ENCODE data around the gene TUBB2A. TPM values are rescaled to one million over a fixed set of nuclear protein-coding genes. Genes with fewer than 3 reads are reported as not detected.
"Not testable (repeated sequence)": the region's sequence is repeated elsewhere in the genome, so short reads cannot be mapped to it uniquely, and the experiment has no call there.

Gene TUBB2A
- total RNA-seq, 4 donors from 2014 or later = 90.1 to 181 (median 146) TPM

GRCh38 chr6:3193102-3193849 lies 35.9 kb upstream of the TUBB2A start:
- intact Hi-C loops (cut with DNase I) = no loop called here
- TF ChIP-seq POLR2AphosphoS5 (IDR thresholded peaks at IDR 0.05) (no peak), EP300 (IDR thresholded peaks at IDR 0.05) (no peak), POLR2A (IDR thresholded peaks at IDR 0.05; ENCODE audit: low read depth) (no peak), CTCF (IDR thresholded peaks at IDR 0.05) (no peak)
- no peaks in the 10 kb centered on the region for H3K36me3 ChIP-seq
- peaks cover 0 to 11% (median 11%) of the 10 kb centered on the region in 4 donors for H3K4me1 ChIP-seq
- DNase-seq (ENCODE audit: extremely low spot score) = no peak
- no peak overlapping the region for H3K4me3 ChIP-seq
- no peaks in the 10 kb centered on the region for H3K9me3 ChIP-seq
- WGBS = 85% methylated on average over 22 of the region's 23 CpGs
- H3K27ac ChIP-seq (replicated peaks in 1 of 4) = no peak overlapping the region
- no peaks in the 10 kb centered on the region for H3K27me3 ChIP-seq

- Histone ChIP-seq H3K4me3 (no peak overlapping the region), H3K4me1 (peaks cover 0 to 11% (median 11%) of the 10 kb centered on the region in 4 donors), H3K27me3 (peaks cover 0 to 2% (median 0%) of the 10 kb centered on the region in 4 donors), H3K27ac (replicated peaks in 1 of 4) (no peak overlapping the region), H3K36me3 (no peaks in the 10 kb centered on the region), H3K9me3 (no peaks in the 10 kb centered on the region)
- intact Hi-C loops (cut with DNase I) = no loop called here
- DNase-seq (ENCODE audit: extremely low spot score) = no peak
- 96% methylated on average over 5 of the region's 5 CpGs for WGBS
- TF ChIP-seq EP300 (IDR thresholded peaks at IDR 0.05) (no peak), CTCF (IDR thresholded peaks at IDR 0.05) (no peak), POLR2A (IDR thresholded peaks at IDR 0.05; ENCODE audit: low read depth) (no peak), POLR2AphosphoS5 (IDR thresholded peaks at IDR 0.05) (no peak)
Observed at GRCh38 chr6:3190779-3191178, 33.4 kb upstream of the TUBB2A start.

GRCh38 chr6:3190056-3190455 lies 32.7 kb upstream of the TUBB2A start:
- Histone ChIP-seq H3K27me3 (peaks cover 0 to 2% (median 0%) of the 10 kb centered on the region in 4 donors), H3K27ac (replicated peaks in 1 of 4) (no peak overlapping the region), H3K4me3 (no peak overlapping the region), H3K9me3 (no peaks in the 10 kb centered on the region), H3K36me3 (no peaks in the 10 kb centered on the region), H3K4me1 (peaks cover 0 to 10% (median 8%) of the 10 kb centered on the region in 4 donors)
- intact Hi-C loops (cut with DNase I) = no loop called here
- no peak for DNase-seq (ENCODE audit: extremely low spot score)
- TF ChIP-seq POLR2AphosphoS5 (IDR thresholded peaks at IDR 0.05) = no peak
- TF ChIP-seq EP300 (IDR thresholded peaks at IDR 0.05) = no peak
- no peak for TF ChIP-seq POLR2A (IDR thresholded peaks at IDR 0.05; ENCODE audit: low read depth)
- TF ChIP-seq CTCF (IDR thresholded peaks at IDR 0.05) = no peak
- 75% methylated on average over 4 of the region's 4 CpGs for WGBS

- H3K27me3 ChIP-seq; H3K4me3 ChIP-seq; DNase-seq (ENCODE audit: extremely low spot score); H3K36me3 ChIP-seq; H3K9me3 ChIP-seq; H3K27ac ChIP-seq (replicated peaks in 1 of 4); H3K4me1 ChIP-seq; intact Hi-C loops (cut with DNase I): not testable (repeated sequence)
- 93% methylated on average over 10 of the region's 10 CpGs for WGBS
Observed at GRCh38 chr6:3189192-3189591, 31.8 kb upstream of the TUBB2A start.

GRCh38 chr6:3188262-3188661 lies 30.9 kb upstream of the TUBB2A start:
- H3K36me3 ChIP-seq = no peaks in the 10 kb centered on the region
- H3K9me3 ChIP-seq = no peaks in the 10 kb centered on the region
- peaks cover 0 to 2% (median 0%) of the 10 kb centered on the region in 4 donors for H3K27me3 ChIP-seq
- no peaks in the 10 kb centered on the region for H3K4me1 ChIP-seq
- intact Hi-C loops (cut with DNase I) = no loop called here
- no peak overlapping the region for H3K27ac ChIP-seq (replicated peaks in 1 of 4)
- no peak for DNase-seq (ENCODE audit: extremely low spot score)
- TF ChIP-seq POLR2AphosphoS5 (IDR thresholded peaks at IDR 0.05) = no peak
- TF ChIP-seq CTCF (IDR thresholded peaks at IDR 0.05) = no peak
- TF ChIP-seq POLR2A (IDR thresholded peaks at IDR 0.05; ENCODE audit: low read depth) = no peak
- TF ChIP-seq EP300 (IDR thresholded peaks at IDR 0.05) = no peak
- WGBS = 90% methylated on average over 7 of the region's 7 CpGs
- no peak overlapping the region for H3K4me3 ChIP-seq
